MV-4-11 (cell line): Measurements from ENCODE around the gene GPC1.
"Not testable (repeated sequence)": the region's sequence is repeated elsewhere in the genome, so short reads cannot be mapped to it uniquely, and the experiment has no call there.

Experiments used
- DNase-seq: peaks from one replicate; lab custom pipeline; 2025; lab: John Stamatoyannopoulos, UW

GPC1 gene

GRCh38 chr2:240435457-240435947 is at the start of gene GPC1:
GPC1 (plus strand) TSS chr2:240435663; CDS start chr2:240435919, 256 bp downstream.
- no peak for DNase-seq

GRCh38 chr2:240386326-240386725 is 49.1 kb upstream of the GPC1 start:
- no peak for DNase-seq

- not testable (repeated sequence) for DNase-seq
Observed at GRCh38 chr2:240386743-240387142, 48.7 kb upstream of the GPC1 start.

- no peak for DNase-seq
Observed at GRCh38 chr2:240387325-240387668, 48.2 kb upstream of the GPC1 start.

GRCh38 chr2:240387669-240388358 is 47.6 kb upstream of the GPC1 start:
- DNase-seq, result no peak

- DNase-seq, result no peak
Observed at GRCh38 chr2:240388471-240389301, 46.8 kb upstream of the GPC1 start.

- no peak for DNase-seq
Observed at GRCh38 chr2:240389302-240389805, 46.1 kb upstream of the GPC1 start.

GRCh38 chr2:240390091-240391073 is 45.1 kb upstream of the GPC1 start:
- no peak for DNase-seq

- DNase-seq, result no peak
Observed at GRCh38 chr2:240391111-240392051, 44.1 kb upstream of the GPC1 start.

GRCh38 chr2:240392084-240392947 is 43.1 kb upstream of the GPC1 start:
- DNase-seq, result no peak

- DNase-seq, result no peak
Observed at GRCh38 chr2:240392948-240393830, 42.3 kb upstream of the GPC1 start.

- DNase-seq, result no peak
Observed at GRCh38 chr2:240393831-240394410, 41.5 kb upstream of the GPC1 start.

GRCh38 chr2:240394549-240394948 is 40.9 kb upstream of the GPC1 start:
- no peak for DNase-seq

GRCh38 chr2:240395448-240395847 is 40.0 kb upstream of the GPC1 start:
- DNase-seq, result no peak

GRCh38 chr2:240395896-240396622 is 39.4 kb upstream of the GPC1 start:
- DNase-seq, result no peak

GRCh38 chr2:240396623-240397541 is 38.6 kb upstream of the GPC1 start:
- no peak for DNase-seq

GRCh38 chr2:240397542-240397916 is 37.9 kb upstream of the GPC1 start:
- DNase-seq, result no peak
